WTC11 (cell line): ENCODE results near the gene ADCY10. TPM values are rescaled to one million over a fixed set of nuclear protein-coding genes. Genes with fewer than 3 reads are reported as not detected.

ENCODE experiments used
- ATAC-seq: fragments of 200-7000 bp; cut with Tn5 transposase; 2 replicates; pipeline ENCODE4 v1.10.0; 2021; ENCODE audit warnings: mild to moderate bottlenecking, moderate library complexity
- CTCF ChIA-PET: fragments of 300-600 bp; sonication (Branson Sonifier 250); formaldehyde crosslinking; loops from one replicate; lab custom pipeline; 2021; ENCODE audit warnings: antibody characterized with exemption; lab: Charles Lee
- POLR2A ChIA-PET: fragments of 350-600 bp; sonication (Branson Sonifier 250); formaldehyde crosslinking; loops from one replicate; lab custom pipeline; 2021; ENCODE audit warnings: antibody characterized with exemption; lab: Charles Lee
- DNase-seq: peaks from one replicate; pipeline ENCODE4 v3.0.0; 2021; ENCODE audit warnings: low spot score
- H3K27ac Mint-ChIP-seq: 2 replicates; pipeline ENCODE4 v1.8.0; 2021; ENCODE audit warnings: mixed read lengths
- H3K27me3 Mint-ChIP-seq: 2 replicates; pipeline ENCODE4 v1.8.0; 2021; ENCODE audit warnings: low read depth, mild to moderate bottlenecking, moderate library complexity, mixed read lengths
- H3K36me3 Mint-ChIP-seq: 2 replicates; pipeline ENCODE4 v1.8.0; 2021; ENCODE audit warnings: mixed read lengths
- H3K4me1 Mint-ChIP-seq: 2 replicates; pipeline ENCODE4 v1.8.0; 2022; ENCODE audit warnings: mixed read lengths
- H3K4me3 Mint-ChIP-seq: 2 replicates; pipeline ENCODE4 v1.8.0; 2021; ENCODE audit warnings: mild to moderate bottlenecking, moderate library complexity, mixed read lengths
- H3K9me3 Mint-ChIP-seq: 2 replicates; pipeline ENCODE4 v1.8.0; 2021; ENCODE audit warnings: mixed read lengths
- ATF3 ChIP-seq: sonication (generic); formaldehyde crosslinking; conservative IDR thresholded peaks from 2 replicates; pipeline ENCODE4 v1.8.1; 2022; ENCODE audit warnings: mild to moderate bottlenecking, missing genetic modification reagents
- CTCF ChIP-seq: fragments of 200-600 bp; IDR thresholded peaks from 2 replicates; pipeline ENCODE4 v1.8.0; 2022; ENCODE audit warnings: antibody characterized with exemption
- E2F4 ChIP-seq: sonication (generic); formaldehyde crosslinking; IDR thresholded peaks from 2 replicates; pipeline ENCODE4 v1.8.1; 2022; ENCODE audit warnings: low read depth, mild to moderate bottlenecking, moderate library complexity, missing genetic modification reagents, borderline replicate concordance
- EMX1 ChIP-seq: fragments of 250-450 bp; sonication (Bioruptor Pico); IDR thresholded peaks from 2 replicates; pipeline ENCODE4 v1.8.0; 2021; ENCODE audit warnings: mild to moderate bottlenecking
- GABPB1 ChIP-seq: sonication (generic); formaldehyde crosslinking; IDR thresholded peaks from 2 replicates; pipeline ENCODE4 v1.8.1; 2023; ENCODE audit warnings: mild to moderate bottlenecking, missing genetic modification reagents
- GTF2I ChIP-seq: fragments of 250-450 bp; sonication (Bioruptor Pico); conservative IDR thresholded peaks from 2 replicates; pipeline ENCODE4 v1.4.0; 2021; ENCODE audit warnings: mild to moderate bottlenecking
- MXD4 ChIP-seq: fragments of 250-450 bp; sonication (Bioruptor Pico); IDR thresholded peaks from 2 replicates; pipeline ENCODE4 v1.8.0; 2021; ENCODE audit warnings: mild to moderate bottlenecking, moderate library complexity, borderline replicate concordance
- NR3C1 ChIP-seq: sonication (generic); formaldehyde crosslinking; conservative IDR thresholded peaks from 2 replicates; pipeline ENCODE4 v1.8.1; 2023; ENCODE audit warnings: low read depth, mild to moderate bottlenecking, missing genetic modification reagents
- PRDM15 ChIP-seq: sonication (generic); formaldehyde crosslinking; IDR thresholded peaks from 2 replicates; pipeline ENCODE4 v1.8.0; 2022; ENCODE audit warnings: missing genetic modification reagents
- PRRX2 ChIP-seq: fragments of 250-450 bp; sonication (Bioruptor Pico); IDR thresholded peaks from 2 replicates; pipeline ENCODE4 v1.8.0; 2021; ENCODE audit warnings: mild to moderate bottlenecking
- STAT6 ChIP-seq: sonication (generic); formaldehyde crosslinking; conservative IDR thresholded peaks from 2 replicates; pipeline ENCODE4 v1.8.1; 2023; ENCODE audit warnings: mild to moderate bottlenecking, low read depth, missing genetic modification reagents, moderate library complexity
- TEAD4 ChIP-seq: sonication (generic); formaldehyde crosslinking; IDR thresholded peaks from 2 replicates; pipeline ENCODE4 v1.8.0; 2022; ENCODE audit warnings: mild to moderate bottlenecking, missing genetic modification reagents
- ZNF232 ChIP-seq: sonication (generic); formaldehyde crosslinking; IDR thresholded peaks from 2 replicates; pipeline ENCODE4 v1.8.0; 2022; ENCODE audit warnings: mild to moderate bottlenecking, missing genetic modification reagents
- ZNF263 ChIP-seq: sonication (generic); formaldehyde crosslinking; IDR thresholded peaks from 2 replicates; pipeline ENCODE4 v1.8.1; 2022; ENCODE audit warnings: low read depth, mild to moderate bottlenecking, moderate library complexity, missing genetic modification reagents
- total RNA-seq: library from RNA; stranded (reverse); gene quantifications from 3 replicates; pipeline ENCODE4 v1.2.3, GENCODE V29; 2021
- TF ChIP-seq, protein P1 (sequence below): sonication (generic); formaldehyde crosslinking; IDR thresholded peaks from 2 replicates; pipeline ENCODE4 v1.8.0; 2023; ENCODE audit warnings: missing genetic modification reagents, mild to moderate bottlenecking, borderline replicate concordance
- TF ChIP-seq, protein P2 (sequence below): sonication (generic); formaldehyde crosslinking; IDR thresholded peaks from 2 replicates; pipeline ENCODE4 v1.8.1; 2023; ENCODE audit warnings: mild to moderate bottlenecking, missing genetic modification reagents

The ADCY10 gene
- total RNA-seq, 1 experiment from 2014 or later = 0.07 TPM

GRCh38 chr1:167766538-167766937 is 147.4 kb downstream of the ADCY10 start (continued):
- TF ChIP-seq, protein P1, sequence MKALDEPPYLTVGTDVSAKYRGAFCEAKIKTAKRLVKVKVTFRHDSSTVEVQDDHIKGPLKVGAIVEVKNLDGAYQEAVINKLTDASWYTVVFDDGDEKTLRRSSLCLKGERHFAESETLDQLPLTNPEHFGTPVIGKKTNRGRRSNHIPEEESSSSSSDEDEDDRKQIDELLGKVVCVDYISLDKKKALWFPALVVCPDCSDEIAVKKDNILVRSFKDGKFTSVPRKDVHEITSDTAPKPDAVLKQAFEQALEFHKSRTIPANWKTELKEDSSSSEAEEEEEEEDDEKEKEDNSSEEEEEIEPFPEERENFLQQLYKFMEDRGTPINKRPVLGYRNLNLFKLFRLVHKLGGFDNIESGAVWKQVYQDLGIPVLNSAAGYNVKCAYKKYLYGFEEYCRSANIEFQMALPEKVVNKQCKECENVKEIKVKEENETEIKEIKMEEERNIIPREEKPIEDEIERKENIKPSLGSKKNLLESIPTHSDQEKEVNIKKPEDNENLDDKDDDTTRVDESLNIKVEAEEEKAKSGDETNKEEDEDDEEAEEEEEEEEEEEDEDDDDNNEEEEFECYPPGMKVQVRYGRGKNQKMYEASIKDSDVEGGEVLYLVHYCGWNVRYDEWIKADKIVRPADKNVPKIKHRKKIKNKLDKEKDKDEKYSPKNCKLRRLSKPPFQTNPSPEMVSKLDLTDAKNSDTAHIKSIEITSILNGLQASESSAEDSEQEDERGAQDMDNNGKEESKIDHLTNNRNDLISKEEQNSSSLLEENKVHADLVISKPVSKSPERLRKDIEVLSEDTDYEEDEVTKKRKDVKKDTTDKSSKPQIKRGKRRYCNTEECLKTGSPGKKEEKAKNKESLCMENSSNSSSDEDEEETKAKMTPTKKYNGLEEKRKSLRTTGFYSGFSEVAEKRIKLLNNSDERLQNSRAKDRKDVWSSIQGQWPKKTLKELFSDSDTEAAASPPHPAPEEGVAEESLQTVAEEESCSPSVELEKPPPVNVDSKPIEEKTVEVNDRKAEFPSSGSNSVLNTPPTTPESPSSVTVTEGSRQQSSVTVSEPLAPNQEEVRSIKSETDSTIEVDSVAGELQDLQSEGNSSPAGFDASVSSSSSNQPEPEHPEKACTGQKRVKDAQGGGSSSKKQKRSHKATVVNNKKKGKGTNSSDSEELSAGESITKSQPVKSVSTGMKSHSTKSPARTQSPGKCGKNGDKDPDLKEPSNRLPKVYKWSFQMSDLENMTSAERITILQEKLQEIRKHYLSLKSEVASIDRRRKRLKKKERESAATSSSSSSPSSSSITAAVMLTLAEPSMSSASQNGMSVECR (CRISPR knock-in tag) = no peak

DNA sequence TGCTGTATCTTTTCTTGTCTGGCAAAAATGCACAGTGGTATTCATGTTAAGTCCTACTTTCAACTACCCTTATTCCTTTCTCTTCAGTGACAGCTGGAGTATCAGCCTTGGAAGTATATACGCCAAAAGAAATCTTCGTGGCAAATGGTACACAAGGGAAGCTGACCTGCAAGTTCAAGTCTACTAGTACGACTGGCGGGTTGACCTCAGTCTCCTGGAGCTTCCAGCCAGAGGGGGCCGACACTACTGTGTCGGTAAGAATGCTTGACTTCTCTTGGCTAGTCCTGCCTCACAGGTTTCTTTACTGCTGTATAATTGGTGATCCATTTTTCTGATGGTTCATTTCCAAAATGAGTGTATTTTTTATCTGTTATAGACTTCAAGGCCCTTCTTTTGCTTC is 148.4 kb downstream of the ADCY10 start:
- no peaks in the 10 kb centered on the region for H3K9me3 Mint-ChIP-seq
- ATAC-seq = no peak
- peaks cover 45% of the 10 kb centered on the region for H3K36me3 Mint-ChIP-seq
- ChIA-PET POLR2A (no interaction called here), CTCF (no interaction called here)
- no peak overlapping the region for H3K27ac Mint-ChIP-seq
- H3K27me3 Mint-ChIP-seq = peaks cover 53% of the 10 kb centered on the region
- H3K4me1 Mint-ChIP-seq = peaks cover 18% of the 10 kb centered on the region
- no peak for TF ChIP-seq ZNF232 (CRISPR knock-in tag)
- TF ChIP-seq MXD4 (CRISPR knock-in tag) = no peak
- TF ChIP-seq TEAD4 (CRISPR knock-in tag) = no peak
- no peak for TF ChIP-seq E2F4
- no peak for TF ChIP-seq ATF3 (CRISPR knock-in tag)
- TF ChIP-seq STAT6 (CRISPR knock-in tag) = no peak
- TF ChIP-seq EMX1 (CRISPR knock-in tag) = no peak
- no peak for TF ChIP-seq ZNF263
- no peak for TF ChIP-seq PRDM15 (CRISPR knock-in tag)
- no peak for TF ChIP-seq NR3C1
- no peak for TF ChIP-seq GTF2I (CRISPR knock-in tag)
- TF ChIP-seq CTCF = no peak
- no peak for TF ChIP-seq GABPB1 (CRISPR knock-in tag)
- TF ChIP-seq, protein P2, sequence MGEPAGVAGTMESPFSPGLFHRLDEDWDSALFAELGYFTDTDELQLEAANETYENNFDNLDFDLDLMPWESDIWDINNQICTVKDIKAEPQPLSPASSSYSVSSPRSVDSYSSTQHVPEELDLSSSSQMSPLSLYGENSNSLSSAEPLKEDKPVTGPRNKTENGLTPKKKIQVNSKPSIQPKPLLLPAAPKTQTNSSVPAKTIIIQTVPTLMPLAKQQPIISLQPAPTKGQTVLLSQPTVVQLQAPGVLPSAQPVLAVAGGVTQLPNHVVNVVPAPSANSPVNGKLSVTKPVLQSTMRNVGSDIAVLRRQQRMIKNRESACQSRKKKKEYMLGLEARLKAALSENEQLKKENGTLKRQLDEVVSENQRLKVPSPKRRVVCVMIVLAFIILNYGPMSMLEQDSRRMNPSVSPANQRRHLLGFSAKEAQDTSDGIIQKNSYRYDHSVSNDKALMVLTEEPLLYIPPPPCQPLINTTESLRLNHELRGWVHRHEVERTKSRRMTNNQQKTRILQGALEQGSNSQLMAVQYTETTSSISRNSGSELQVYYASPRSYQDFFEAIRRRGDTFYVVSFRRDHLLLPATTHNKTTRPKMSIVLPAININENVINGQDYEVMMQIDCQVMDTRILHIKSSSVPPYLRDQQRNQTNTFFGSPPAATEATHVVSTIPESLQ (CRISPR knock-in tag) = no peak
- TF ChIP-seq PRRX2 (CRISPR knock-in tag) = no peak
- TF ChIP-seq, all 79 proteins: peak for 0
- H3K4me3 Mint-ChIP-seq = no peak overlapping the region
- no peak for DNase-seq
